NCI-H1092 (cell line): ENCODE results near the gene TOP1.
"Not testable (repeated sequence)": the region's sequence is repeated elsewhere in the genome, so short reads cannot be mapped to it uniquely, and the experiment has no call there.

Source experiments
- DNase-seq: peaks from one replicate; lab custom pipeline; 2025; lab: John Stamatoyannopoulos, UW

Gene TOP1

DNA sequence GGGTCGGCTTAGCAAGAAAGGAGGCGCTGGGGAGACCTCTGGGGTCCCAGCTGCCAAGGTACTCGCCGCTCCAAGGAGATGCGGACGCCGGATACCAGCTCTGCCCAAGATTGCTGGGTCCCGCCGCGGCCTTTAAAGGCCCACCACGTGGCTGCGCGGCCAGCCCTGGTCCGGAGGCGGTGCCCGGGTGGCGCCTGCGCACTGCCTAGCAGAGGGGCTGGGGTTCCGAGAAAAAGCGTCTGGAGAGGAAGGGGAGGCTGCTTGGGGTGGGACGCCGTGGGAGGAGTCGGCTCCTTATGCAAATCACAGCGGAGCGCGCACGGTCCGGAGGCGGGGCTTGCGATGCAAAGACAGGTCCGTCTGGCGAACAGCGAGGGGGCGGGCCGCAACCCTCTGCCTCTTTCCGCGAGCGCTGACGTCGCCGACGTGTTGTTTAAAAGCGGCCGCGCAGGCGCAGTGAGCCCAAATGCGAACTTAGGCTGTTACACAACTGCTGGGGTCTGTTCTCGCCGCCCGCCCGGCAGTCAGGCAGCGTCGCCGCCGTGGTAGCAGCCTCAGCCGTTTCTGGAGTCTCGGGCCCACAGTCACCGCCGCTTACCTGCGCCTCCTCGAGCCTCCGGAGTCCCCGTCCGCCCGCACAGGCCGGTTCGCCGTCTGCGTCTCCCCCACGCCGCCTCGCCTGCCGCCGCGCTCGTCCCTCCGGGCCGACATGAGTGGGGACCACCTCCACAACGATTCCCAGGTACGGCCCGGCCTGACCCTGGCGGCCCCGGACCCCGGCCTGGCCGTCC, at the start of gene TOP1:
Gene TOP1, plus strand, starts transcription at position 464 of the 791 bp plus-strand sequence. Its CDS starts 246 bp downstream, at position 710.
- peak; percentile 99 for DNase-seq

DNA sequence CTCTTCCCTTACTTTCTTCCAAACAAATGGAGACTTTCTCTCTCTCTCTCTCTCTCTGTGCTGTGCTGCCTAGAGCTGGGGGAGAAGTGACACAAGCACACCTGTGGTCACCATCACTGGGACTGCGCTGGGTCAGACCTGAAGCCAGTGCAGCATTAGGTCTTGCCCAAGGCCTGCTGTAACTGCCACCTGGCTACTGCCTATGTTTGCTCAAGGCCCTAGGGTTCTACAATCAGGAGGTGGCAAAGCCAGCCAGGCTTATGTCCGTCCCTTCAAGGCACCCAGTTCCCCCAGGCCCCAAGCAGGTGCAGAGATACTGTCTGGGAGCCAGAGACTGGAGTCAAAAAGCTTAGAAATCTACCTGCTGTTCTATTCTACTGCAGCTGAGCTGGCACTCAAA, 49.4 kb upstream of the TOP1 start:
- no peak for DNase-seq

DNA sequence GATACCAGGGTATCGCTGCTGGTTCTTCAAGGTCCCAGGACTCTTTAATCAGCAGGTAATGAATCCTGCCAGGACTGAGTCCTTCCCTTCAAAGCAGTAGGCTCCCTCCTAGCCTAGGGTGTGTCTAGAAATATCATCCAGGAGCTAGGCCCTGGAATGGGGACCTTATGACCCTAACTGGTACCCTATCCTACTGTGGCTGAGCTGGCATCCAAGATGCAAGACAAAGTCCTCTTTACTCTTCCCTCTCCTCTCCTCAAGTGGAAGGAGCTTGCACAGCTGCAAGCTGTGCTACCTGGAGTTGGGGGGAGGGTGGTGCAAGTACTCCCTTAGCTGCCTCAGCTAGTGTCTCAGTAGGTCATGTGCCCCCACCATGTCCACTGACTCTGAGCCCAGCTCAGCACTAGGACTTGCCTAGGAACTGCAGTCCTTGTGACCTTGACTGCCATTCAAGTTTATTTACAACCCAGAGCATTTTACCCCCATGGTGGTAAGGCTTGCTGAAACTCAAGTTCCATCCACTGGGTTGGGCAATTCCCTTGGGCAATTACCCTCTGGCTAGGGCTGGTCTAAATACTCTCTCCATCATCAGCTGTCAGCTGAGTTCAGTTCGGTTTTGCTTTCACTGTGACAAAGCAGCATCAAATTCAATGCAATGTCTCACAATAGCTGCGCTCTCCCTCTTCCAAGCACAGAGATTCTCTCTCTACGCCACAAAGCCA, 48.4 kb upstream of the TOP1 start:
- no peak for DNase-seq

- DNase-seq = no peak
Observed at GRCh38 chr20:40980828-40981310, 47.8 kb upstream of the TOP1 start.

DNA sequence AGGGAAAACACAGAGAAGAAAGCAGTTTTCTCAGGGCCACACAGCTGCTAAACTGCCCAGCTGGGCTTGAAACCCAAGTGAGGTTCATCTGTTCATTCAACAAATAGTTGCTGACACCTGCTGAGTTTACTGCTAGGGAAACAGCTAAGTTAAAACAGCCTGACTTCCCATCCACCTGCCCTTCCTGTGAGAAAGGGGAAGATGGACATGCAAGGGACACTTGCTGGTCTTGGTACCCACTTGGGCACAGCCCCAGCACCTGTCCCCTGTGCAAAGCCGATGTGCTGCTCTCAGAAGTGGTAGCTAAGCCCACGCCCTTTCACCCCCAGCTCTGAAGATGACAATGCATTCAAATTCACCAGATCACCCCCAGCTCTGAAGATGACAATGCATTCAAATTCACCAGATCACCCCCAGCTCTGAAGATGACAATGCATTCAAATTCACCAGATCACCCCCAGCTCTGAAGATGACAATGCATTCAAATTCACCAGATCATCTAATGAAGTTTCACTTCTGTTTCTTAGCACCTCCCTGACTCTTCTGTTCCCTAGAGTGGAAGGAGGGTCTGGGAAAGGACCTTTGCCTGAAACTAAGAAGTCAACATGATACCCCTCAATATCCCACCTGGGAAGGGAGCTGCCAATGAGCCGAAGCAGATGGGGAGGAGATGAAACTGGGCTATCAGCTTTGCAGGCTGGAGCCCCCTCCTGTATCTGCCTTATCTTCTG, 46.0 kb upstream of the TOP1 start:
- no peak for DNase-seq

GRCh38 chr20:40983898-40984297, 44.7 kb upstream of the TOP1 start:
- DNase-seq = no peak

GRCh38 chr20:40984496-40984895, 44.1 kb upstream of the TOP1 start:
- DNase-seq = no peak

- DNase-seq = no peak
Observed at GRCh38 chr20:40986774-40987173, 41.8 kb upstream of the TOP1 start.

DNA sequence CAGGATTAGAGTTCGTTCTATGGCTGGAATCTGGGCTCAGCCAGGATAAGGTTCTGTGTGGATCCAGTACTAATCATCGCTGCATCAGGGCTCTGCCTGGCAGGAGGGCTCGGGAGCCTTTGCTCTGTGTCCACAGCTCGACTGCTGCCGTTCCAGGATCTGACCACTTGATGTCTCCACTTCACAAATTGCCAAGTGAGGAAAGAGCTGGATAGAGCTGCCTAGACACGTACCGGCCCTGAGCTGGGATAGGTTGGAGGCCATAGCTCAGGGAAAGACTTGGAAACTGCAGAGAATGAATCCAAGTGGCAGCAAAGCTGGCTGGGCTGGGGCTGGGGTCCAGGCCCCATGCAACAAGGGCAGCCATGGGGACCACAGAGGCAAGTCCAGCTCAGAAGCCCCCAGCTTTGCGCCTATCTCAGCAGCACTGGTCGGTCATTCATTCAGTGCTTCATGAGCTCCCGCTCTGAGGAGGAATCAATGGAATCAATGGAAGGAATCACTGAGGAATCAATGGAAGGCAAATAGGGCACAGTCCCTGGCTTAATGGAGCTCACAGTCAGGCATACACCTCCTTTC, 38.0 kb upstream of the TOP1 start:
- peak; percentile 78 for DNase-seq

DNA sequence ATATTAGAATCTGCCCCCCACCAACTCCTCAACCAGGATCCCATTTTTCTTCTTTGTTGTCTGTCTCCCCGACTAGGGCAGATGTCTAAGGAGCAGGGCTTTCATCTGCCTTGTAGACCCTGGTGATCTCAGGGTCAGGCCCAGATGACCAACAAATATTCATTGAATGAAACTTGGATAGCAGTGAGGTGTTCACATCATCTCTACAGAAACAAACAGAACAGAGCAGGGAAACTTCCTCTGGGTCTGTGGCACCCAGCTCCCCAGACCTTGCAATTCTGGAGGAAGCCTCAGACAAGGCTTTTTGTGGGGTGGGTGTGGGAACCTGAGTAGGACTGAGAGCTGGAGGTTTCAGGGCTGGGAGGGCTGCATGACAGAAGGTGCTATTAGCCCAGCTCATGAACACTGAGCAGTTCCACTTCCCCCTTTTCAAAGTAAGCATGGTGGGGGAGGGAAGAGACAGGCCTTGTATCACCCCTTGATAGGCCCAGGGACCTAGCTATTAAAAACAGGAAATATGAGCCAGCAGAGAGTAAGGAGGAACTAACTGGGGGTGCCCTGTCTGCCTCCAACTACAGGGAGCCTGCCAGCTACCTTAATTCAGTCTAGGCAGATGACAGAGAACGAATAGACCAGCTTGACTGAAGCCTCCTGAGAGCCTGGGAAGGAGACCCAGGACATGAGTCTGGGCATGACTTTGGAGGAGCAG, 37.3 kb upstream of the TOP1 start:
- DNase-seq = no peak

DNA sequence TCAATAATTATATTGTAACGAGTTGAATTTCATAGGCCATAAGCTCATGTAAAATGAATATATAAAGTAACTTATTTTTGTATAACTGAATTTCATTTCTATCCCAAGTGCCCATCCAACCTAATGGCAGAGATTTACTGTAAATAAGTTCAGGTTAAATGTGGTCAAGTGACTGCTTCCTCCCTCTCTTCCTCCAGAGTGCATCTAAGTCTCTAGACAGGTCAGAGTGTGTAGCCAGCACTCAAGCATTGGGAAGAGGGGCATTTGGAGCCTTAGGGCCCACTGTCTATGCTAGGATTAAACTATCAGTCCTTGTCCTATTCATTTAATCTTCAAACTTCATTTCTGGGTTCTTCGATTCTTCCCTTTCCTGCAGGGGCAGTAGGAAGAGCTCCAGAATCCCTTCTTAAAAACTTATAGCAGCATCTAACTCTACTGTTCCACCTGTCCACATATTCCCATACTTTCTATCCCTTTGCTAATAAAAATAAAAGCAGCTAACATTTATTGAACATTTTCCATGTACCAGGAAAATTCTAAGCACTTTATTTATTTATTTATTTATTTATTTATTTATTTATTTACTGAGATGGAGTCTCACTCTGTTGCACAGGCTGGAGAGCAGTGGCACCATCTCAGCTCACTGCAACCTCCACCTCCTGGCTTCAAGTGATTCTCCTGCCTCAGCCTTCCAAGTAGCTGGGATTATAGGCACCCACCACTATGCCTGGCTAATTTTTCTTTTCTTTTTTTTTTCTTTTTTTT, 36.1 kb upstream of the TOP1 start:
- DNase-seq = no peak

- no peak for DNase-seq
Observed at GRCh38 chr20:40993794-40994540, 34.7 kb upstream of the TOP1 start.

GRCh38 chr20:40996326-40996725, 32.3 kb upstream of the TOP1 start:
- no peak for DNase-seq

- DNase-seq = no peak
Observed at GRCh38 chr20:40997116-40997515, 31.5 kb upstream of the TOP1 start.

- no peak for DNase-seq
Observed at GRCh38 chr20:40999841-41000240, 28.8 kb upstream of the TOP1 start.

GRCh38 chr20:41000628-41001027, 28.0 kb upstream of the TOP1 start:
- DNase-seq = no peak

DNA sequence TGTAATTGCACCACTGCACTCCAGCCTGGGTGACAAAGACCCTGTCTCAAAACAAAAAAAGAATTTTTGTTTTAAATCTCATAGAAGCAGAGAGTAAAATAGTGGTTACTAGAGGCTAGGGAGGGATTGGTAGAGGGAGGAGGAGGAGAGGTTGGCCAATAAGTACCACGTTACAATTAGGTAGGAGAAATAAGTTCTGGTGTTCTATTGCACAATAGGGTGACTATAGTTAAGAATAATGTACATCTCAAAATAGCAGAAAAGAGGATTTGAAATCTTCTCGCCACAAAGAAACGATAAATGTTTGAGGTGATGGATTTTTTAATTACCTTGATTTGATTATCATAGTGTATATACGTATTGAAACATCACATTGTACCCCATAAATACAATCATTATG, 27.1 kb upstream of the TOP1 start:
- DNase-seq = no peak

DNA sequence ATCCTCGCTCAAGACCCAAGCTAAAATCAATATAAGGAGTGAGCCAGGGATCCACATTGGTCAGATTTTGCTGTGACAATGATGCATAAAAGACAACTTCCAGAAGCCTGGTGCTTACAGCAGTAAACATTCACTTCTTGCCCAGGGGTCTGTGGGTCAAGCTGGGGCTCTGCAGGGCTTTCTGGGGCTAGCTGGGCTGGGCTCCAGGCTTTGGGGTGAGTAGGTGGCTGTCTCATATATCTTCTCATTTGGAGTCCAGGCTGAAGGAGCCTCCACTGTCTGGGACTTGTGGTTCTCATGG, 25.8 kb upstream of the TOP1 start:
- no peak for DNase-seq

GRCh38 chr20:41003143-41003935, 25.3 kb upstream of the TOP1 start:
- DNase-seq = no peak

DNA sequence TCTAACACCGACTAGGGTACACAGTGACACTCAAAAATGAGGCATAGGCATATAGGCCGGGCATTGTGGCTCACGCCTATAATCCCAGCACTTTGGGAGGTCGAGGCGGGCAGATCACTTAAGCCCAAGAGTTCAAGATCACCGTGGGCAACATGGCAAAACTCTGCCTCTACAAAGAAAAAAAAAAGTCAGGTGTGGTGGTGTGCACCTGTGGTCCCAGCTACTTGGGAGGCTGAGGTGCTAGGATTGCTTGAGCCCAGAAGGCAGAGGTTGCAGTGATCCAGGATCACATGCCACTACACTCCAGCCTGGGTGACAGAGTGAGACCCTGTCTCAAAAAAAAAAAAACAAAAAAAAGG, 24.7 kb upstream of the TOP1 start:
- not testable (repeated sequence) for DNase-seq
